Smooth muscle cell (in vitro differentiated cells): ENCODE measurements around the gene PRDM1. TPM values are rescaled to one million over a fixed set of nuclear protein-coding genes. Genes with fewer than 3 reads are reported as not detected.

ENCODE experiments used
- DNase-seq: peaks from one replicate; lab custom pipeline; 2025; ENCODE audit not compliant: unreplicated experiment; lab: John Stamatoyannopoulos, UW
- H2AFZ ChIP-seq: fragments of 200-600 bp; sonication (generic); 2 replicates; pipeline ENCODE4 v1.6.0; 2016; ENCODE audit warnings: antibody characterized with exemption, low read depth, mild to moderate bottlenecking
- H3F3A ChIP-seq: fragments of 200-600 bp; sonication (generic); 2 replicates; pipeline ENCODE4 v1.6.0; 2017; ENCODE audit warnings: antibody characterized with exemption, low read depth
- H3K27ac ChIP-seq: fragments of 200-600 bp; sonication (generic); 2 replicates; pipeline ENCODE4 v1.5.1; 2016; ENCODE audit warnings: low read depth, mild to moderate bottlenecking
- H3K27me3 ChIP-seq: fragments of 200-600 bp; sonication (generic); 2 replicates; pipeline ENCODE4 v1.6.1; 2016; ENCODE audit warnings: low read depth, mild to moderate bottlenecking
- H3K36me3 ChIP-seq: fragments of 200-600 bp; sonication (generic); 2 replicates; pipeline ENCODE4 v1.5.1; 2016; ENCODE audit warnings: low read depth
- H3K4me1 ChIP-seq: fragments of 200-600 bp; sonication (generic); 2 replicates; pipeline ENCODE4 v1.5.1; 2016; ENCODE audit warnings: low read depth
- H3K4me2 ChIP-seq: fragments of 200-600 bp; sonication (generic); 2 replicates; pipeline ENCODE4 v1.6.0; 2016; ENCODE audit warnings: mild to moderate bottlenecking
- H3K4me3 ChIP-seq: fragments of 200-600 bp; sonication (generic); 2 replicates; pipeline ENCODE4 v1.5.1; 2016; ENCODE audit warnings: mild to moderate bottlenecking
- H3K79me2 ChIP-seq: fragments of 200-600 bp; sonication (generic); 2 replicates; pipeline ENCODE4 v1.6.0; 2016; ENCODE audit warnings: low read depth, mild to moderate bottlenecking
- H3K9ac ChIP-seq: fragments of 200-600 bp; sonication (generic); 2 replicates; pipeline ENCODE4 v1.6.0; 2016; ENCODE audit warnings: low read depth
- H3K9me3 ChIP-seq: fragments of 200-600 bp; sonication (generic); replicated peaks from 2 replicates; pipeline ENCODE4 v1.5.1; 2016; ENCODE audit warnings: low read depth
- H4K20me1 ChIP-seq: fragments of 200-600 bp; sonication (generic); 2 replicates; pipeline ENCODE4 v1.6.0; 2016; ENCODE audit warnings: low read depth
- whole genome bisulfite sequencing: methylation state at CpG from one replicate; pipeline ENCODE4 v1.1.7; 2016; ENCODE audit warnings: low lambda C conversion rate; 5-methylcytosine and 5-hydroxymethylcytosine counted together
- polyA plus RNA-seq: library from polyadenylated mRNA; unstranded; fragments of >200 nt; fragmentation: Nextera tagmentation; extraction: Ambion mirVana; gene quantifications from 2 replicates; pipeline ENCODE4 v1.2.1, GENCODE V29; 2016
- total RNA-seq: library from RNA; depleted of rRNA; stranded (reverse); fragments of >200 nt; gene quantifications from 2 replicates; pipeline ENCODE4 v1.2.3, GENCODE V29; 2014
- TF ChIP-seq, protein P1 (sequence below): fragments of 200-600 bp; sonication (generic); IDR thresholded peaks from 2 replicates; pipeline ENCODE4 v1.5.1; 2017; ENCODE audit warnings: borderline replicate concordance, mild to moderate bottlenecking, antibody characterized with exemption; ENCODE audit not compliant: insufficient read depth, poor library complexity, severe bottlenecking

PRDM1 gene
- total and polyA plus RNA-seq, 2 experiments from 2014 or later, result 15.1 to 15.6 TPM

DNA sequence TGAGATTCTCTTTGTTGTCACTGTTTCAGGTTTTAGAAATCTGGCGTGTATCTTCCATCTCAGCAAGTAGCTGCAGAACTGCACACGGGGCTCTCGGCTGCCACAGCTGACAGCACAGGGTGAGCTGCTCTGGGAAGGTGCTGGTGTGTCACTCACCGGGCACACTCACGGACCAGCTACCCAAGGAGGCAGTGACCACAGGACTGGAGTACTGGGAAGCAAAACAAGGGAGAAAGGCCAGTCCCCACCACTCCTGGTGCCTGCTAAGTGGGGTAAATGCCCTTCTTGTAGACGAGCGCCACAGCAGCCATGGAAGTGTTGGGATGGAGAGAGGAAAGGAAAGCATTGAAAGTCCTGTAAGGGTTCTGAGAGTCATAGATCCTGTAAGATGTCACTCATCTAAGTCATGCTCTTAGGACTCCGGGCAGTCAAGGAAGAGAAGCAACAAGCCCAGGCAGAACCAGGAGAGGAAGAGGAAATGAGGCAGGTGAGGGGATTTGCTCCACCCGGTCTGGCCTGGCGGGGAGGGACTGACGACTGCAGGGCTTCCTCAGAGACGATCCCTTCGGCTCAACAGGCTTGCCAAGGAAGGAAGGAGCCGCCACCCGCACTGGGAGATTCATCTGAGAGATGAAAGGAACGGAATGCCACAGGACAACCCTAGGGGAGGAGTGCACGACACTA is 48.1 kb downstream of the PRDM1 start:
- Histone ChIP-seq H2AFZ (no peak overlapping the region), H3K27ac (peak overlapping the region; percentile 76), H3F3A (no peaks in the 10 kb centered on the region)

DNA sequence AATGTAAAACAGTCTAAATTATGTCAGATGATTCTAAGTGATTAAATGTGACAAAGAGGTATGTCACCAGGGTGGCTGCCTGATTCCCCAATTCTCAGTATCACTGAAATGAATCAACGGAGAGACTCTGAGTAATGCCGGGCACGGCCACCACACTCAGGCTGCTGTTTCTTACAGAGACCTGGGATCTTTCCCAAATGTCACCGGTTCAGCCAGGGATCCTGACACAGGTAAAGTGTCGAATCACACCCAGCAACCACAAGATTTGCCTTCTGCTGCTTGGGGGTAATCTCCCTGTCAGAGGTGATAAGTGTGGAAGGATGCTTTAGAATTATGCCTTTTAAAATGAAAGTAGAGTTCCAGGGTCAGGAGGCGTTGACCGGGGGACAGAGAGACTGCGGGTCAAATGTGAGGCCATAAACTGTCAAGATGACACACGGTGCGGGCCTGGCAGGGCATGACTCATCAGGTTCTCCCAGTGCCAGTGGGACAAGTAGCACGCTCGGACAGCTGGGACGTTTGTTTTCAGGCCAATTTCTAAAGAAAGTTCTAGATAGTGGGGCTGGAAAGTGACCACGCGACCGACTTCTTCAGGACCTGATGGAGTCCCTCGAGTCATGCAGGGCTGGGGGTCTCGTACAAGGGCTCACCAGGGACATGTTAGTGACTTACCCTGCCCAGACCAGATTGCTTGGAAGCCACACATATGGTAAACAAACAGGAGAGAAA is 48.9 kb downstream of the PRDM1 start:
- H3K4me2 ChIP-seq, result peak overlapping the region; percentile 62
- peak overlapping the region; percentile 46 for H2AFZ ChIP-seq
- H3K9ac ChIP-seq, result peak overlapping the region; percentile 50
- DNase-seq, result no peak
- no peaks in the 10 kb centered on the region for H3K27me3 ChIP-seq
- TF ChIP-seq, protein P1, sequence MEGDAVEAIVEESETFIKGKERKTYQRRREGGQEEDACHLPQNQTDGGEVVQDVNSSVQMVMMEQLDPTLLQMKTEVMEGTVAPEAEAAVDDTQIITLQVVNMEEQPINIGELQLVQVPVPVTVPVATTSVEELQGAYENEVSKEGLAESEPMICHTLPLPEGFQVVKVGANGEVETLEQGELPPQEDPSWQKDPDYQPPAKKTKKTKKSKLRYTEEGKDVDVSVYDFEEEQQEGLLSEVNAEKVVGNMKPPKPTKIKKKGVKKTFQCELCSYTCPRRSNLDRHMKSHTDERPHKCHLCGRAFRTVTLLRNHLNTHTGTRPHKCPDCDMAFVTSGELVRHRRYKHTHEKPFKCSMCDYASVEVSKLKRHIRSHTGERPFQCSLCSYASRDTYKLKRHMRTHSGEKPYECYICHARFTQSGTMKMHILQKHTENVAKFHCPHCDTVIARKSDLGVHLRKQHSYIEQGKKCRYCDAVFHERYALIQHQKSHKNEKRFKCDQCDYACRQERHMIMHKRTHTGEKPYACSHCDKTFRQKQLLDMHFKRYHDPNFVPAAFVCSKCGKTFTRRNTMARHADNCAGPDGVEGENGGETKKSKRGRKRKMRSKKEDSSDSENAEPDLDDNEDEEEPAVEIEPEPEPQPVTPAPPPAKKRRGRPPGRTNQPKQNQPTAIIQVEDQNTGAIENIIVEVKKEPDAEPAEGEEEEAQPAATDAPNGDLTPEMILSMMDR, result no peak
- peaks cover 6% of the 10 kb centered on the region for H3K4me1 ChIP-seq
- no peaks in the 10 kb centered on the region for H3F3A ChIP-seq
- H3K27ac ChIP-seq, result peak overlapping the region; percentile 76
- no peaks in the 10 kb centered on the region for H3K79me2 ChIP-seq
- H4K20me1 ChIP-seq, result no peaks in the 10 kb centered on the region
- H3K4me3 ChIP-seq, result no peak overlapping the region
- 46% methylated on average over 18 of the region's 18 CpGs for WGBS
- no peaks in the 10 kb centered on the region for H3K36me3 ChIP-seq
- H3K9me3 ChIP-seq, result no peaks in the 10 kb centered on the region

More for the DNA sequence above, 48.1 kb downstream of the PRDM1 start:
- Histone ChIP-seq H3K79me2 (no peaks in the 10 kb centered on the region), H4K20me1 (no peaks in the 10 kb centered on the region), H3K27me3 (no peaks in the 10 kb centered on the region), H3K9ac (no peak overlapping the region), H3K36me3 (no peaks in the 10 kb centered on the region), H3K4me3 (no peak overlapping the region), H3K4me2 (peak overlapping the region; percentile 62), H3K4me1 (peaks cover 9% of the 10 kb centered on the region), H3K9me3 (no peaks in the 10 kb centered on the region)
- DNase-seq, result no peak
- 80% methylated on average over 17 of the region's 17 CpGs for WGBS
- TF ChIP-seq, protein P1, result no peak

DNA sequence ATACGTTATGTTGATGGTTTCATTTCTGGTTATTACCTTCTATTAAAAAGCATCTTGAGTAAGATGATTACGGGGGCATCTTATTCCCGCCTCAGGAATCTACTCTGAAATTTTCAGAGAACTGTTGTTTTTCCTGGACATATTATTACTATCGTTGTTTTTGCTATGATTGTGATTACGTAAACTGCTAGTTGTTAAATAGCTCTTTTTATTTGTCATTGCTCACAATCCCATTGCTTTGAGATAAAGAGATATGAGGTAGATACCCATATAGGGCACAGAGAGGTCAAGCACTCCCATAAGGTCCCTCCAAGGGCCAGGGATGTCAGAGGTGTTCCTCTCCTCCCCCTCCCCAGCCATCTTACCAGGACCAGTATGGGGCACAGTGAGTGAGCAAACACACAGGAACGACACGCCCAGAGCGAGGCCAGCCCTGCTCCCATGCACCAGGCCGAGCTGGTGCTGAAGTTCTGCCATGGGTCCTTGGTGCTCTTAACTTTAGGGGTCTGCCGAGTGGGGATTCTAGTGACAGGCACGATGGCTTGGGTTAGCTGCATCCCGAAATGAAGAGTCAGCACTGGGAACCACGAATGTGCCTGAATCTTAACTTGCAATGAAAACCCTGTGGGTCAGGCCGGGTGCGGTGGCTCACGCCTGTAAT is 49.9 kb downstream of the PRDM1 start:
- H3K36me3 ChIP-seq, result no peaks in the 10 kb centered on the region
- H3K4me1 ChIP-seq, result peaks cover 5% of the 10 kb centered on the region
- H4K20me1 ChIP-seq, result no peaks in the 10 kb centered on the region
- no peaks in the 10 kb centered on the region for H3K79me2 ChIP-seq
- peak overlapping the region; percentile 50 for H3K9ac ChIP-seq
- peak overlapping the region; percentile 62 for H3K4me2 ChIP-seq
- no peaks in the 10 kb centered on the region for H3K9me3 ChIP-seq
- H2AFZ ChIP-seq, result no peak overlapping the region
- H3K27me3 ChIP-seq, result no peaks in the 10 kb centered on the region
- TF ChIP-seq, protein P1, result no peak
- no peak overlapping the region for H3K27ac ChIP-seq
- no peak overlapping the region for H3K4me3 ChIP-seq
- WGBS, result 91% methylated on average over 16 of the region's 16 CpGs
- no peak for DNase-seq
- no peaks in the 10 kb centered on the region for H3F3A ChIP-seq
